Frontal cortex (tissue), 4 donors: ENCODE results near the gene CDK5RAP2. TPM values are rescaled to one million over a fixed set of nuclear protein-coding genes. Genes with fewer than 3 reads are reported as not detected.

ENCODE experiments used
- DNase-seq, 2 donors: peaks; one replicate each; pipeline ENCODE4 v3.0.0; 2012; ENCODE audit warnings: low spot score in 2 of 2
- FAIRE-seq: peaks from 2 replicates; lab custom pipeline; 2012; peaks lifted over from hg19 to GRCh38; lab: Jason Lieb, UNC
- total RNA-seq: library from RNA; depleted of rRNA; stranded (reverse); fragments of >200 nt; gene quantifications from one replicate; pipeline ENCODE4 v1.2.3, GENCODE V29; 2014
- donor health status: control.
- donor health status: control.
- donor health status: control.

The CDK5RAP2 gene
- total RNA-seq, 1 donor from 2014 or later: 41.2 TPM

GRCh38 chr9:120391691-120392090 lies 188.3 kb downstream of the CDK5RAP2 start:
- FAIRE-seq: no peak
- no peak for DNase-seq

DNA sequence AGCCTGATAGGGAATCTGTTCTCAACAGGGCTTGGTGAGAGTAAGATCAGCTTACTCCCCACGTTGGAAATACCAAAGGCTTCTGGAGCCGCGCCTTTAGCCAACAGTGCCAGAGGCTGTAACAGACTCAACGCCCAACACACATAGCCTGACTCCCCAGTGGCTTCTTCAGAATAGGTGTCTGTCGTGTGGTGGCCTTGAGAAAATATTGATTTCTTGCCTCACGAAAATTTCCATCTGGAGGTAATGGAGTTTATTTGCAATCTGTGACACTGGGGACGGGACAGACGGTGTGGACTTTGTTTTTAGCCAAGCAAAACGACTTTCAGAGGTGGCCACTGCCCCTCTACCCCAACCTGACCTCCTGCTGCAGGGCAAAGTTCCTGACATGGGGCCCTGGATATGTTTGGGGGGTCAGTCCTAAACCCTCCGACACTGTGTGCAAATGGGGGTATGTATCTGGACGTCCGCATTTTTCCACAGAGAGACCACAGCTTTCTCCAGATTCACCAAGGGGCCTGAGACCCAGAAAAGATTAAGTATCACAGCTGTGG lies 189.3 kb downstream of the CDK5RAP2 start:
- DNase-seq: no peak
- no peak for FAIRE-seq

DNA sequence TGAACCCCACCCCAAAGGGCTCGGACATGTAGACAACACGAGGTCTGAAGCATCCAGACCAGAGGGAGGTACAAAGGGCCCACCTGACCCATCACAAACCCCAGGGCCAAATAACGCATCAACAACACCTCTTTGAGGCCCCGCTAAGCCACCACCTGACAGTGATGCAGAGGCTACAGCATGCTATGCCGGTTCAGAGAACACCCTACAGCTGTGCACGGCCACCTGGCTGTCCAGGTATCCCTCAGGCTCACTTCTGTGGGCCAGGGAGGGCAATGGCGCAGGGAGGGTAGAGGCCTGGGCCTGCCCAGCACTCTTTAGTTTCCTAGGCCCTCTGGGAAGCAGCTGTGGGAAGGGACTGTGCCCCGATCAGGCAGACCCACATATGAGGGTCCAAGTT lies 190.1 kb downstream of the CDK5RAP2 start:
- FAIRE-seq (no peak), DNase-seq (no peak)

DNA sequence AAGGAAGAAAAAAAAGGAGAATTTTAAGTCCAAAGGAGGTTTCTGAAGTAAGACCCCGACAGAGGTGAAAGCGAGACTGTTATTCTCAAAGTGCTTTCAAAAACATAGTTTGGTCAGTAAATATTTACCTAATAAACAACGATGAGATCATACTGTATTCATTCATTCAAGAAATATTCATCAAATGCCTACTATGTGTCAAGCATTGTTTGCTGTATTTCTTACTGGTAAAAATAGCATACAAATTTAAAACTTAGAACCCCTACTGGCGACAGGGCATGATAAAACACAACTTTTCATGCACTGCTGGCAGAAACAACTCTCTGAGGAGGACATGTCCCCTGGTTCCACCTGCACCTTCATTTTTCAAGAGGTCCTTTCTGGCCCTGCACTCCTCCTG lies 190.7 kb downstream of the CDK5RAP2 start:
- FAIRE-seq (no peak), DNase-seq (no peak)

DNA sequence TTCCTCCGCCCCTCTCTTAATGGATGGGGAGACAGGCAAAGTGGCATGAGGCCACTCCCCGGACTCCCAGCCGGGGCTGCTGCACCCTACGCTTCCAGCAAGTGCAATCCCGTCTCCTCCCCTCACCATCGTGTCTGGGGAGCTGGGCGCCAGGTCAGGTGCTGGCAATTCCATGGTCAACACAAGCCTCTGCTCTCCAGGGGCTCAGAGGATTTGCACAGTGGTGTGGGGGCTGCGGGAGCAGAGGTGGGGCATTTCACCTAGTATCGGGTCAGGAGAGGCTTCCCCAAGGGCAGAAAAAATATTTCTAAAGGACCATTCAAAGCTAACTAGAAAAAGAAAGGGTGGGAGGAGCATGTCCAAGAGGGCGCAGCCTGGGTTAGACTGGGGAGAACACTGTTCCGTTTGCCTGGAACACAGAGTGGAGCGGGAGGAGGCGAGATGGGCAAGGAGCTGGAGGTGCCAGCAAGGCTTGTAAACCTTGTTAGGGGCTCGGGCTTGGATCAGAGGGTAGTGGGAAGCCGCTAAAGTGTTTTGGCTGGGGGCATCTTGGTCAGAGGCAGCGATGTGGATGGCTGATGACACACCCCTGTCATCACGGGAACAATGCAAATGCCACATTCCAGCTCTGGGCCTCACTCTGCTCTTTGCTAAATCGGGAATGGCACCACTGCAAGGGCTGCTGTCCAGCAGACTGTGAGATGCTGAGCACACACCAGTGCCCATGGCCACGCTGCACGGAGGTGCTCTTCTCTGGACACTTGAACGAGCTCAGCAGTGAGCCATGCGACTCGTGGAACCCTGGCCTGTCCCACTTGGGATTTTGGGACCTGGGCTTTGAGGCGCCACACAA lies 191.7 kb downstream of the CDK5RAP2 start:
- DNase-seq (no peak), FAIRE-seq (no peak)

GRCh38 chr9:120387257-120388002 lies 192.5 kb downstream of the CDK5RAP2 start:
- DNase-seq (no peak), FAIRE-seq (no peak)

DNA sequence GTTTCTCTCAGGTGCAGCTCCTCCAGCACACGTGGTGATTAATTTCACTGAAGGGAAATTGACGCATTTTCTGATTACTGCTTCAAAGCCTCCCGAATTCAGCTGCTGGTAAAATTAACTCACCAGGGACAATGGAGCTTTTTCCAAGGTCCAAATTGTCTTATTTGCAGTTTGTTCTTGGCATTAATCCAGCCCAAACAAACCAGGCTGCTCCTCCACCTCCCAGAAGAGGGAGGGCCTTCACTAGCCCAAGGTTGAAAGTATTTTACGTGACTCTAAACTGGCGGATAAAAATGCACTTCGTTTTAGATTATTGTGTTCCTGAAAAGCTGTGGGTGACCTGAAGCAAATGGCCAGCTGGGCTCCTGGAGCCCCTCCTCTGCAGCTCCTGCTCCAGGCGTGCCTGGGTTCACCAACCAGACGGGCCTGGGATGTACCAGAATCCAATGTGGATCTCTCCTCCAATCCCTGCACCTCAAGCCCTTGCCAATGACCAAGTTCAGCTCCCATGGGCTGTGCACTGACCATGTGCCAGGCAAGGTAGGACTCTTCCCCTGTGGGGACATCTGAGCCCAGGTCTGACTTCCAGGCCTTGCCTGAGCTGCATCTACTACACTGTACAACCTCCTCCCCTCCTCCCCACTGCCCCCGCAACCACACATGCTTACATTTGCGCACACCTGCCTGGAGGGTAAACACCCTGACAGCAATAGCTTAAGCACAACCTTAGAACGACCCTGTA lies 193.4 kb downstream of the CDK5RAP2 start:
- peak in 1 of 2 donors; percentile 41 for DNase-seq

DNA sequence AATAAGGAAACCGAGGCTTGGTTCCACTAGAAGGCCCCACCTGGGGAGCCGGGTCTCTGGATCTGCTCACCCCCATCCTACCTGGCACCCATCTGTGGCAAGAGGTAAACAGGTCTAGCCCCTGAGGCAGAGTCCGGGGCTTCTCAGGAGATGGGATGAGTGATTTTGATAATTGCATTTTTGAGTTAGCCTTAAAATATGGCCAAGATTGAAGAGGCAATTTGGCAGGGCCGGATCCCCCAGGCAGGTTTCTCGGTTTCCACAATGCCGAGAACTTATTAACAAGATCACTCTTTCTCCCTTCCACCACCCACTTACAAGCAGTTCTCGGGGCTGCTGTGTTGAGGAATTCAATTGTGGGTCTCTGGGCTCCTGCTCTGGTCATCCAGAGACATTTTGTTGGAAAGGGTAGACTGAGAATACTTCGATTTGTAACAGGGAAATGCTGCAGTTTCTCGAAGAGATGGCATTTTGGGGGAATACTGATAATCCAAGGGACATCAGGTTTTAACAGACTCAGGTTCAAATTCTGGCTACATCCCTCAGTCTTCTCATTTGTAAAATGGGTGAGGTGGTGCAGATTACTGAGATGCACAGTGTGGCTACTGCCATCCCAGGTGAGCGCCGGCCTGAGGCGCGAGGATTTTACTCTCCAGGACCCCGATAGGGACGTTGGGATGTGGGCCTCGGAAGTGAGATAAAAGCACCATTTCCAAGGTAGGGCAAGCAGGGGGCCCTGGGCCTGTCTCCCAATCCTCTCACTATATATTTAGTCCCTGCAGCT lies 194.2 kb downstream of the CDK5RAP2 start:
- FAIRE-seq: no peak

More for the DNA sequence above, 193.4 kb downstream of the CDK5RAP2 start:
- FAIRE-seq: no peak

DNA sequence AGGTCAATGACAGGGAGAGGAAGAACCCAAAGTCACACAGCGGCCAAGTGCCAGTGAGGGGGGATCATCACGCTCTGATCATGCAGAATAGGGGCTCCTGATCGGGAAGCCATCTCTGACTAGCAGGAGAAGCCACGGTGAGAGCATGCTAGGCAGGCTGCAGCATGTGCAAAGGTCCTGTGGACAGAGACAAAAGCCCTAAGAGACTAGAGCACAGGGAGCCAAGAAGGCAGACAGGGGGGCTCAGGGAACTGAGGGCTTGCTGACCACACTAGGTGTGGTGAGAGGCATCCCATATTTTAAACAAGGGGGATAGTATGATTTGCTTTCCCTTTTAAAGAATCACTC lies 195.1 kb downstream of the CDK5RAP2 start:
- DNase-seq (no peak), FAIRE-seq (no peak)

More for the DNA sequence above, 194.2 kb downstream of the CDK5RAP2 start:
- DNase-seq: no peak

- FAIRE-seq: no peak
- no peak for DNase-seq
Measured at GRCh38 chr9:120383999-120384924, 195.7 kb downstream of the CDK5RAP2 start.

- FAIRE-seq: no peak
Measured at GRCh38 chr9:120383611-120383998, 196.4 kb downstream of the CDK5RAP2 start.

DNA sequence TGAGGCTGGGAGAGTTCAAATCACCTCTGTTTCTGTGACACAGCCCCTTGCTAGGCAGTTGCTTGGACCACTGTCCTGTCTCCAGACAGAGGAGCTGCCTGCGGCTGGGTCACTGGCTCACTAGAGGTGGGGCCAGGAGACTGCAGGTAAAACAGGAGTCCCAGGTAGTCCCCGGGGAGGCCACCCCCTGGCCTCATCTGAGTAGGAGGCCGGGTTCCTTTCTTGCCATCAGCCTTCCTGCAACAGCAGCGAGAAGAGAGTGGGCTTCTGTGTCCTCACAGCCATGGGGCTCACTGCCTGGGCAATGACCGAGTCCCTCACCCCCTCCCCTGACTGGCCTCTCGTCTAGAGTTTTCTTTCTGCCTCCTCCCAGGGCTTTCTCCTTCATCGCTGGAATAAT lies 197.5 kb downstream of the CDK5RAP2 start:
- DNase-seq (no peak), FAIRE-seq (no peak)

More at GRCh38 chr9:120383611-120383998, 196.4 kb downstream of the CDK5RAP2 start:
- DNase-seq: no peak

DNA sequence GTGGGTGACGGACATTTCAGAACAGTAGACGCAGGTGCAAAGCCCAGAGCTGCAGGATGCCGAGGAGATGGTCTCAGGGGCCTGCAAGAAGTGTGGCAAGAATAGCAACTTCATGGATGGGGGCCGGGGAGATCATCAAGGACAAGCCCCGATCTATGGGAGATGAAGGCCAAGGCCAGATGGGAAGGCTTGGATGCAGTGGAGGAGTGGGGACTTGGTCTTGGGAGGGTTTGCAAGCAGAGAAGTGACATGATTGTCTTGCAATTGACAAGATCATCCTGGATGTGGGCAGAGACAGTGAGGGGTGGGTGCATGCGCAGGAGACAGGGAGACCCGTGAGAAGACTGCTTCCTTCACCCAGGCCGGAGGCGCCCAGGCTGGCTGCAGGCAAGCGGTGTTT lies 198.1 kb downstream of the CDK5RAP2 start:
- FAIRE-seq (no peak), DNase-seq (no peak)

DNA sequence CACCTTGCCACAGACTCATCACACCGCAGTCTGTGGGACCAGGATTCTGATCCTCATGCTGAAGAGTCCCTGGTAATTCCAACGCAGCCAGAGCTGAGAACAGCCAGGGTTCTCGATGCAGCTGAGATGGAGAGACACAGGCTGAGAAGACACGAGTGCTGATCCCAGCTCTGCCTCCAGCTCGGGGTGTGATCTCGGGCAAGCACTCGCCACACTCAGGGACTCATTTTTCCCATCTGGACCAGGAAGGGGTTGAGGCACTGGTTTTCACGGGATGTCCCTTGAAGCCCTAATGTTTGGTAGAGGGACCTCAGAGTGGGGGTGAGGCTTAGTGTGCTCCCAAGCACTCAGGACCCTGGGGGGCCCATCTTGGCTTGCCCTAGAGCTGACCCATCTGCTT lies 200.4 kb downstream of the CDK5RAP2 start:
- no peak for FAIRE-seq
- DNase-seq: no peak

GRCh38 chr9:120378680-120379079 lies 201.3 kb downstream of the CDK5RAP2 start:
- FAIRE-seq: no peak
- no peak for DNase-seq

DNA sequence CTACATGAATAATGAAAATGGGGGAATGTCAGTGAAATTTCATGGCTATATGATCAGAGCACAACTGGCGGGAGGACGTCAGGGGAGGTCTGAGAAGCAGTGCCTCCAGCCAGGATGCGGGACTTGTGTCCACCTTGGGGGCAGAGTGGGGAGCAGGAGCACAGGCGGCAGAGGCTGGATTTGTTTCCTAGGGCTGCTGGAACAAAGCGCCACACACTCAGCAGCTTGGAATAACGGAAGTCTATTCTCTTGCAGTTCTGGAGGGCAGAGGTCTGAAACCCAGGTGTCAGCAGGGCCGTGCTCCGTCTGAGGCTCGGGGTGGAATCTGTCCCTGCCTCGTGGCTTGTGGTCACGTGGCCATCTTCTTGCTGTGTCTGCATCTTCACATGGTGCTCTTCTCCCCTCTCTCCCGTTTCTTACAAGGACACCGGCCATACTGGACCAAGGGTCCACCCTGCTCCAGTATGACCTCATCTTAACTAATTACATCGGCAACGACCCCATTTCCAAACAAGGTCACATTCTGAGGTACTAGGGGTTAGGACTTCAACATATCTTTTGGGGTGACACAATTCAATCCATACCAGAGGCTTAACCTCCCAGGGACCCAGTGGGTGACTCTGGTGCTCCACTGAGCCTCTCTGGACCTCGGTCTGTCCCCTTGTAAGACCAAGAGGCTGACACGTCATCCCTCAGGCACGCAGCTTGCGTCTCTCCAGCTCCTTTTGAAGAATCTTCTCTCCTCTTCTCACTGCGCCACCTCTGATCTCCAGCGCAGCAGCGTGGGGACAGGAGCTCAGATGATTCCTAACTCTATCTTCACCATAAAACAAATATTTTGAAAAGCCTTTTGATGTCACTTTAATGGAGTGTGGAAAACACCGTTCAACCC lies 202.5 kb downstream of the CDK5RAP2 start:
- no peak for DNase-seq
- FAIRE-seq: no peak

- FAIRE-seq: no peak
- DNase-seq: no peak
Measured at GRCh38 chr9:120376101-120376500, 203.9 kb downstream of the CDK5RAP2 start.
